ENCODE measurements around the gene SLC9A7. TPM values are rescaled to one million over a fixed set of nuclear protein-coding genes. Genes with fewer than 3 reads are reported as not detected.

SLC9A7 gene
- total RNA-seq, 1 experiment from 2014 or later: 20.9 TPM

DNA sequence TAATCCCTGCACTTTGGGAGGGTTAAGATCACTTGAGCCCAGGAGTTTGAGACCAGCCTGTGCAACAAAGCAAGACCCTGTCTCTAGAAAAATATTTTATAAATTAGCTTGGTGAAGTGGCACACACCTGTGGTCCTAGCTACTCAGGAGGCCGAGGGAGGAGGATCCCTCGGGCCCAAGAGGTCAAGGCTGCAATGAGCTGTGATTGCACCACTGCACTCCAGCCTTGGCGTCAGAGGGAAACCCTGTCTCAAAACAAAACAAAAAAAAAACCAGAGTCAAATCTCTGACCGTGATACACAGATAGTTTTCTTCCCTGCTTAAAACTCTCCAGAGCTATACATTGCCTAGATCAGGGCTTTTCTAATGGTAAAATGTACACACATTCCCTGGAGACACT is 131.9 kb downstream of the SLC9A7 start:
- Histone ChIP-seq H3K4me3 (no peak overlapping the region), H3K4me2 (no peak overlapping the region), H3K27ac (no peak overlapping the region), H3K79me2 (ENCODE audit: low read depth) (no peaks in the 10 kb centered on the region), H3F3A (ENCODE audit: insufficient read depth, low read depth) (no peaks in the 10 kb centered on the region), H3K36me3 (ENCODE audit: low read depth) (no peaks in the 10 kb centered on the region), H3K4me1 (replicated peaks; ENCODE audit: insufficient read depth) (no peaks in the 10 kb centered on the region), H2AFZ (no peak overlapping the region), H4K20me1 (ENCODE audit: insufficient read depth) (no peaks in the 10 kb centered on the region), H3K9me3 (ENCODE audit: insufficient read depth, low read depth) (no peaks in the 10 kb centered on the region), H3K27me3 (ENCODE audit: insufficient read depth, low read depth) (no peaks in the 10 kb centered on the region), H3K9me2 (ENCODE audit: insufficient read depth) (no peaks in the 10 kb centered on the region)
- DNase-seq: no peak
- ChIA-PET CTCF (no interaction called here), POLR2A (ENCODE audit: unreplicated experiment) (no interaction called here)
- intact Hi-C loops (cut with micrococcal nuclease; ENCODE audit: unreplicated experiment): no loop called here
- no peak for TF ChIP-seq EZH2 (IDR thresholded peaks at IDR 0.05; ENCODE audit: low read depth)
- TF ChIP-seq, protein P1, sequence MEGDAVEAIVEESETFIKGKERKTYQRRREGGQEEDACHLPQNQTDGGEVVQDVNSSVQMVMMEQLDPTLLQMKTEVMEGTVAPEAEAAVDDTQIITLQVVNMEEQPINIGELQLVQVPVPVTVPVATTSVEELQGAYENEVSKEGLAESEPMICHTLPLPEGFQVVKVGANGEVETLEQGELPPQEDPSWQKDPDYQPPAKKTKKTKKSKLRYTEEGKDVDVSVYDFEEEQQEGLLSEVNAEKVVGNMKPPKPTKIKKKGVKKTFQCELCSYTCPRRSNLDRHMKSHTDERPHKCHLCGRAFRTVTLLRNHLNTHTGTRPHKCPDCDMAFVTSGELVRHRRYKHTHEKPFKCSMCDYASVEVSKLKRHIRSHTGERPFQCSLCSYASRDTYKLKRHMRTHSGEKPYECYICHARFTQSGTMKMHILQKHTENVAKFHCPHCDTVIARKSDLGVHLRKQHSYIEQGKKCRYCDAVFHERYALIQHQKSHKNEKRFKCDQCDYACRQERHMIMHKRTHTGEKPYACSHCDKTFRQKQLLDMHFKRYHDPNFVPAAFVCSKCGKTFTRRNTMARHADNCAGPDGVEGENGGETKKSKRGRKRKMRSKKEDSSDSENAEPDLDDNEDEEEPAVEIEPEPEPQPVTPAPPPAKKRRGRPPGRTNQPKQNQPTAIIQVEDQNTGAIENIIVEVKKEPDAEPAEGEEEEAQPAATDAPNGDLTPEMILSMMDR (conservative IDR thresholded peaks at IDR 0.05): no peak
- BruUV-seq (replicated peaks): no TSS peak

DNA sequence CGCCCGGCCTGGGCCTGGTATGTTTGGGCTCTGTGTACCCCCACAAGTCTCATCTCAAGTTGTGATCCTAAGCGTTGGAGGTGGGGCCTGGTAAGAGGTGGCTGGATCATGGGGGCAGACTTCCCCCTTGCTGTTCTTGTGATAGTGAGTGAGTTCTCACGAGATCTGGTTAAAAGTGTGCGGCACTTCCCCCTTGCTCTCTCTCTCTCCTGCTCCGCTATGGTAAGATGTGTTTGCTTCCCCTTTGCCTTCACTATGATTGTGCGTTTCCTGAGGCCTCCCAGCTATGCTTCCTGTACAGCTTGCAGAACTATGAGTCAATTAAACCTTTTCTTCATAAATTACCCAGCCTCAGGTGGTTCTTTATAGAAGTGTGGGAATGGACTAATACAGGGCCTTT is 132.4 kb downstream of the SLC9A7 start:
- no peak overlapping the region for H2AFZ ChIP-seq
- no peak overlapping the region for H3K27ac ChIP-seq
- H3K36me3 ChIP-seq (ENCODE audit: low read depth): no peaks in the 10 kb centered on the region
- no peak for DNase-seq
- no peaks in the 10 kb centered on the region for H4K20me1 ChIP-seq (ENCODE audit: insufficient read depth)
- H3K27me3 ChIP-seq (ENCODE audit: insufficient read depth, low read depth): no peaks in the 10 kb centered on the region
- no peak overlapping the region for H3K4me2 ChIP-seq
- no peaks in the 10 kb centered on the region for H3K4me1 ChIP-seq (replicated peaks; ENCODE audit: insufficient read depth)
- no peaks in the 10 kb centered on the region for H3F3A ChIP-seq (ENCODE audit: insufficient read depth, low read depth)
- intact Hi-C loops (cut with micrococcal nuclease; ENCODE audit: unreplicated experiment): no loop called here
- TF ChIP-seq, protein P1 (conservative IDR thresholded peaks at IDR 0.05): no peak
- no peak for TF ChIP-seq EZH2 (IDR thresholded peaks at IDR 0.05; ENCODE audit: low read depth)
- H3K9me3 ChIP-seq (ENCODE audit: insufficient read depth, low read depth): no peaks in the 10 kb centered on the region
- CTCF ChIA-PET: no interaction called here
- H3K79me2 ChIP-seq (ENCODE audit: low read depth): no peaks in the 10 kb centered on the region
- no peak overlapping the region for H3K4me3 ChIP-seq
- POLR2A ChIA-PET (ENCODE audit: unreplicated experiment): no interaction called here
- no peaks in the 10 kb centered on the region for H3K9me2 ChIP-seq (ENCODE audit: insufficient read depth)
- BruUV-seq (replicated peaks): no TSS peak

DNA sequence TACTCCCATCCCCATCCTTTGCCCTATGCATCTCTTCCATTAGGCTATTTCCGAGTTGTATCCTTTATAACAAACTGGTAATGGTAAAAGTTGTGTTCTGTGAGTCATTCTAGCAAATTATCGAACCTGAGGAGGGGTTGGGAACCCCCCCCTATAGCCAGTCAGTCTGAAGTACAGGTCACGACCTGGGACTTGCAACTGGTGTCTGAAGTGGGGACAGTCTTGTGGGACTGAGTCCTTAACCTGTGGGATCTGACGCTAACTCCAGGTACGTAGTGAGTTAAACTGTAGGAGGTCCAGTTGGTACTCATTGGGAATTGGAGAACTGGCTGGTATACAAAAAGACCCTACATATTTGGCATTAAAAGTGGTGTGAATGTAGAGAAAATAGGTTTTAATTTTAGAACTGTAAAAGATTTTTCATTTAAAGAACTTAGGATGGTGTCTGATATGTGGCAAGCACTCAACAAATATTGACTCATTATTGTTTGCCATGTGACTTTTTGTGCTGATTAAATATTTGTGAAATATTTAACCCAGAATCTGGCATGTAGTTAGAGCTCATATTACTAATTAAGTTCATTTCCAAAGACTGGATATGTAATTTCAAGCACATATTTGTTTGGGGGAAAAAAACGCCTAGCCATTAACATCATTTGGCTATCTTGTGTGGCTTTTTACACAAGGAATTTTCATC is 134.7 kb downstream of the SLC9A7 start:
- intact Hi-C loops (cut with micrococcal nuclease; ENCODE audit: unreplicated experiment): no loop called here
- no TSS peak for BruUV-seq (replicated peaks)

More for the DNA sequence above, 134.7 kb downstream of the SLC9A7 start:
- ChIA-PET POLR2A (ENCODE audit: unreplicated experiment) (no interaction called here), CTCF (no interaction called here)
- no peak overlapping the region for H3K27ac ChIP-seq
- H3K9me3 ChIP-seq (ENCODE audit: insufficient read depth, low read depth): no peaks in the 10 kb centered on the region
- no peak overlapping the region for H3K4me2 ChIP-seq
- no peaks in the 10 kb centered on the region for H3K9me2 ChIP-seq (ENCODE audit: insufficient read depth)
- H4K20me1 ChIP-seq (ENCODE audit: insufficient read depth): no peaks in the 10 kb centered on the region
- no peak for DNase-seq
- no peaks in the 10 kb centered on the region for H3K4me1 ChIP-seq (replicated peaks; ENCODE audit: insufficient read depth)
- H3K79me2 ChIP-seq (ENCODE audit: low read depth): no peaks in the 10 kb centered on the region
- H3K27me3 ChIP-seq (ENCODE audit: insufficient read depth, low read depth): no peaks in the 10 kb centered on the region
- TF ChIP-seq, protein P1 (conservative IDR thresholded peaks at IDR 0.05): no peak
- TF ChIP-seq EZH2 (IDR thresholded peaks at IDR 0.05; ENCODE audit: low read depth): no peak
- H3F3A ChIP-seq (ENCODE audit: insufficient read depth, low read depth): no peaks in the 10 kb centered on the region
- no peak overlapping the region for H3K4me3 ChIP-seq
- H2AFZ ChIP-seq: no peak overlapping the region
- no peaks in the 10 kb centered on the region for H3K36me3 ChIP-seq (ENCODE audit: low read depth)
